Islet of Langerhans (tissue), 1 donor: Measurements from ENCODE around the gene NIT1.

Experiments used
- FAIRE-seq: peaks from one replicate; lab custom pipeline; 2011; peaks lifted over from hg19 to GRCh38; lab: Jason Lieb, UNC

NIT1 gene

GRCh38 chr1:161084597-161084988 lies 33.3 kb upstream of the NIT1 start:
- FAIRE-seq: no peak

GRCh38 chr1:161085165-161085564 lies 32.7 kb upstream of the NIT1 start:
- no peak for FAIRE-seq

- FAIRE-seq: no peak
Measured at GRCh38 chr1:161086457-161086856, 31.4 kb upstream of the NIT1 start.

DNA sequence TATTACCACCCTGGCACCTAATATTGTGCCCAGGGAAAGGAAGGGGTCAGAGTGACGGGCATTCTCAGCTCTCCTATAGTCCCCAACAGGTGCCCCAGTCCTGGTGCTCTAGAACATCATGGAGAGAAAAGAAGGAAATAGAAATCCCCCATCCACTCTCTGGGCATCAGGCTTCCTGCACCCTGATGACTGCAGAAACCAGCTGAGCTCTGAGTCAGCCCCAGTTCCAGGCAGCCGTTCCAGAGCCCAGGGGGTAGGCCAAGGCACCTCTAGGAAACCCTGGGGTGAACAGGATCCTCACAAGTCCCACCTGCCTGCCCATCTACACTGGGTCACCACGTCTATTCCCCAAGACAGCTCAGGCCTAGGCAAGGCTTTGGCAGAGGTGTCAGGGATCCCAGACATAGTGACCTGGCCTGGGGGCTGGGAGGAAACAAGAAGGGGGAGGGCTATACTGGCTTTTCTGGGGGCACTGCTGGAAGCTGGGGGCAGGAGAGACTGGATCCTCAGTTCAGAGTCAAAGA lies 29.3 kb upstream of the NIT1 start:
- FAIRE-seq: no peak

GRCh38 chr1:161089251-161089924 lies 28.5 kb upstream of the NIT1 start, which contains the start of gene NECTIN4:
Gene NECTIN4 (minus strand): TSS chr1:161089558. CDS start chr1:161089296, 262 bp downstream.
- no peak for FAIRE-seq

GRCh38 chr1:161089938-161090337 lies 28.0 kb upstream of the NIT1 start:
- no peak for FAIRE-seq

DNA sequence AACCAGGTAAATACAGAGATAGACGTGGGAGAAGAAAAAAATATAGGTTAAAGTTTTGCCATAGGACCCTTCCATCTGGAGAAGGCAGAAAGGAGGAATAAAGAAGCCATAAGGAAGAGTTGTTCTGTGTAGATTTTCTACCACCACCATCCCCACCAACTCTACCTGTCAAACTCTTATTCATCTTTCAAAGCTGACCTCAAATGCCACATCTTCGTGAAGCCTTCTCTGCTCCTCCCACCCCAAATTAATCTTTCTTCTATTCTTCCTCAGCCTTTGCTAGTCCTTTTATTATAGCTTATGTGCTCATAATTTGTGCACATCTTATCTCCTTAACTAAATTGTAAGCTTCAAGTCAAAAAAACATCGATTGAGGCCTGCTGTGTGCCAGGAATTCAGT lies 27.3 kb upstream of the NIT1 start:
- FAIRE-seq: no peak

GRCh38 chr1:161091093-161091492 lies 26.8 kb upstream of the NIT1 start:
- FAIRE-seq: no peak

DNA sequence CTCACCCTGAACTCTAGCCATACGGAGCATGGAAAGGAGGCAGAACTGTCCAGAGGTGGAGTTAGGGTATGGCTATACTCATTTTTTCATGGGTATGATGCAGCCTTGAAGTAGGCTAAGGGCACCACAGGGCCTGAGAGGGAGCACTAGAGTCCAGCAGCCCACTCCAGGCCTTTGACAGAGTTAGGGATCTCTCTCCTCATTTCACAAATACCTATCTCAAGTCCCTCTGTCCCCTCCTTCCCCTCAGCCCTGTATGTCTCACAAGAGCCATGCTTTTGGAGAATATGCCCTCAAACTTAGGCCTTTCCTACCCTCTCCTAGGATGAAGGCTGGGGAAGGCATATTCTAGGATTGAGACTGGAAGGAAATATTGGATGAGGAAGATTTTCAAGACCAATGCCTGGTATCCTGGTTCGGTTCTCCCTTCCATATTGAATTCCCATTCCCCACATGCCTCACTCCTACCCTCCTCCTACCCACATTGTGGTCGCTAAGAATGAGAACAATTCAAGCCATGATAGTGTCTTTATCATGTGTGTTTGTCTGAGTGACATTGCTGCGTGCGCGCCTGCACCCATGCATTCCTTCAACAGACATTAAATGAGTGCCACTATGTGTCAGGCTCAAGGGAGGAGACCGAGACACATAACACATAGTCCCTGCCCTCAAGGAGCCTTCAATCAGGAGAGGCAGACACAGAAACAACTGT lies 26.0 kb upstream of the NIT1 start:
- FAIRE-seq: no peak

DNA sequence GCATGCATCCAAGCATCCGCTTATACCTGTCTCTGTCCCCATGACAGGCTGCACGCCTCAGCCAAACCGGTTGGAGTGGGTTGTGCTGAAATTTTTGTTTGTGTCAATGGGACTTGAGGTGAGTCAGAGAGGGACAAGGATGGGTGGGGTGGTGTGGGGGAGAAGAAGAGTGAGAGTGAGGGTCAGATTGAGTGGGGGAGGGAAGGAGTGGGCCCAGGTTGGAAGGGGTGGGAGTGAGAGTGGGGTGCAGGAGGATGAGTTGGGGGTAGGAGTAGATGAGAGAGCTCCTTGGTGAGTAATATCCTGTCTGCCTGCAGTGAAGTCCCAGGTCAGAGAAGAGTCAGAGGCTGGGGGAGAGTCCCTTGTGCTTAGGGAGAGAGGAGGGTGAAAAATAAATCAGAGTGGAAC lies 25.3 kb upstream of the NIT1 start:
- no peak for FAIRE-seq

- no peak for FAIRE-seq
Measured at GRCh38 chr1:161094481-161094880, 23.4 kb upstream of the NIT1 start.

DNA sequence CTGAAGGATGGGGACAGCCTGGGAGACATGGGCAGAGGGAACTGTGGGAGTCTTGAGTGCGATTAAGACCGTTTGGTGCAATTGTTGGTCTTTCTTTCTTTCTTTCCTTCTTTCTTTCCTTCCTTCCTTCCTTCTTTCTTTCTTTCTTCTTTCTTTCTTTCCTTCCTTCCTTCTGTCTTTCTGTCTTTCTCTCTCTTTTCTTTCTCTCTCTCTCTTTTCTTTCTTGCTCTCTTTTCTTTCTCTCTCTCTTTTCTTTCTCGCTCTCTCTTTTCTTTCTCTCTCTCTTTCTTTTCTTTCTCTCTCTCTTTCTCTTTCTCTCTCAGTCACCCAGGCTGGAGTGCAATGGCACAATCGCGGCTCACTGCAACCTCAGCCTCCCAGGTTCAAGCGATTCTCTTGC lies 22.7 kb upstream of the NIT1 start:
- no peak for FAIRE-seq

DNA sequence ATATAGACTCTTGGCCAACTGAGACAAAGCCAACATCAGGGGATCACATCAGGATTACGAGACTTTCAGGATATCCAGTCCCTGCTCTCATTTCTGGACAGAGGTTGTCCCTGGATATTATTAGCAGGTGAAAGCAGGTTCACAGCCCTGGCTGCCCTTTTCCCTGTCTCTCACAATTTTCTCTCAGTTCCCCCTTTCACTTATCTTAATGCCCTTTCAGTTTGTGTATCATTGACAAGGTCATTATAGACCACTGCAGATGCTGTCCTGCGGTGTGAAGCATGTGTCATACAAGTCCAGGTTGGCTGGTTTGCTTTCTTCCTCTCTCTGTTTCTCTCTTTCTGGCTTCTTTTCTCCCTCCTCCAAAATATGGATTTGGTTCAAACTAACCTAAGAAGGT lies 21.9 kb upstream of the NIT1 start:
- no peak for FAIRE-seq

- FAIRE-seq: no peak
Measured at GRCh38 chr1:161096530-161096929, 21.4 kb upstream of the NIT1 start.

DNA sequence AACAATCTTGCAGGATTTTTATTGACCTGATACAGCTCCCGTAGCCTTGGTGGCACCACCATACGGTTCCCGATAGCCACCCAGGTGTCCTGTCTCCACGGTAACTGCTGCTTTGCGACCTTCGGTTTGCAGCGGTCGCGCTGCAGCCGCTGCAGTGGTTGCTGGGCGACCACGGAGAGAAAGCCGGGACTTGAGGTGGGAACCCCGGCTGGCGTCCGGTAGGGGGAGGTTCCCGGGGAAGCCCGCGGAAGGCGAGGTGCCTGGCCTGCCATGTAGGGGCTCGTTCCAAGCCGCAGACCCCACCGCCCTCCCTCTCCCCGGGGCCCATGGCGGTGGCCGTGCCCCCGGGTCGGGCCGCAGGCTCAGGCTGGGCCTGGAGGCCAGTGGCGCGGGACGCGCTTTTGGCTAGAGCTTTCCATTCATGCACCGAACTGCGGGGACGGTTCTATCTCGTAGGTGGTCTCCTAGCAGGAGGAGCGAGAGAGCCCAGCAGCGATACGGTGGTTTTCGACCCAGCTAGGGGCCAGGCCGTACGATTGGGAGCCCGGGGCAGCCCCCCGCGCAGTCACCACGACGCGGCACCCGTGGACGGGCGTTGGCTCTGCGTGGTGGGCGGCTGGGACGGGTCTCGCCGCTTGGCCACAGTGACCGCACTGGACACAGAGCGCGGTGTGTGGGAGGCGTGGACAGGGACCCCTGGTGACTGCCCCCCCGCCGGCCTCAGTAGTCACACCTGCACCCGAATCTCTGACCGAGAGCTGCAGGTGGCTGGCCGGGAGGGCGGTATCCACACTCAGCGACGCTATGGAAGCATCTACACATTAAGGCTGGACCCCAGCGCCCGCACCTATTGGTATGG lies 19.5 kb upstream of the NIT1 start, which contains the start of gene KLHDC9:
TSS of gene KLHDC9 (plus strand) at position 152 of the 859 bp plus-strand sequence. CDS start at position 327, 175 bp downstream.
- FAIRE-seq: peak; percentile 60

GRCh38 chr1:161099090-161099802 lies 18.7 kb upstream of the NIT1 start:
- no peak for FAIRE-seq

- no peak for FAIRE-seq
Measured at GRCh38 chr1:161100556-161100955, 17.3 kb upstream of the NIT1 start.

DNA sequence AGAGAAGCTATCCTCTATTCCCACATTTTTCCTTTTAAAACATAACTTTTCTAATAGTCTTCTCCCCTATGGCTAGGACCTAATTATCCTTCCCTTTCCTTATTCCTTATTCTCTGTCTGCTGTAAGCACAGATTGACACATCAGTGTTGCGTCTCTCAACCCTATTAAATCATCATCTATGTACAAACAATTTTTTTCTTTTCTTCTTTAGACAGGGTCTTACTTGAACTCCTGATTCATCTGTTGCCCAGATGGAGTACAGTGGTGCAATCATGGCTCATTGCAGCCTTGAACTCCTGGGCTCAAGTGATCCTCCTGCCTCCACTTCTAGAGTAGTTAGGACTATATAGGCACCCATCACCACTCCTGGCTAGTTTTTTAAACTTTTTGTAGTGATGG lies 11.5 kb upstream of the NIT1 start:
- no peak for FAIRE-seq

- no peak for FAIRE-seq
Measured at GRCh38 chr1:161111117-161111516, 6.8 kb upstream of the NIT1 start.

- FAIRE-seq: no peak
Measured at GRCh38 chr1:161111527-161111926, 6.4 kb upstream of the NIT1 start.

DNA sequence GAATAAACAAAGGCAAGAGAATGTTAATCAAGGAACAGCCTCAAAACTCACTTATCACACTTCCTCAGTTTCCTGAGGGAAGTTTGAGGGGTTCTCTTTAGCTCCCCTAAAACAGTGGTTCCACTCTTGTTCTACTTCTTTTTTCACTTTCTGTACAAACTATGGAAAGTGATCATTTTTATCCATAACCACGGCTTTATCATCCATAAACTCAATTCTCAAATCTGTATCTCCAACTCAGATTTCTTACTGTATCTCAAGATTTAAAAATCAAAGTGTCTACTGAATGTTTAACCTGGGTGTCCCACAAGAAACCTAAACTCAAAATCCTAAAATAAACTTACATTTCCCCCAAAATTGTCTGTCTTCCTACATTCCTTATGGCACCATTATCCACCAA lies 4.0 kb upstream of the NIT1 start:
- no peak for FAIRE-seq

- FAIRE-seq: no peak
Measured at GRCh38 chr1:161114556-161114955, 3.3 kb upstream of the NIT1 start.
